PC-9 (cell line): ENCODE results near the gene POU3F3.

Experiments
- EZH2 ChIP-seq: fragments of 200-600 bp; sonication (generic); IDR thresholded peaks from 2 replicates; pipeline ENCODE4 v1.8.0; 2017; ENCODE audit warnings: antibody characterized with exemption, low read depth
- TF ChIP-seq, protein P1 (sequence below): fragments of 200-600 bp; sonication (generic); conservative IDR thresholded peaks from 2 replicates; pipeline ENCODE4 v1.6.1; 2017; ENCODE audit warnings: mixed run types, antibody characterized with exemption, mild to moderate bottlenecking, moderate library complexity

DNA sequence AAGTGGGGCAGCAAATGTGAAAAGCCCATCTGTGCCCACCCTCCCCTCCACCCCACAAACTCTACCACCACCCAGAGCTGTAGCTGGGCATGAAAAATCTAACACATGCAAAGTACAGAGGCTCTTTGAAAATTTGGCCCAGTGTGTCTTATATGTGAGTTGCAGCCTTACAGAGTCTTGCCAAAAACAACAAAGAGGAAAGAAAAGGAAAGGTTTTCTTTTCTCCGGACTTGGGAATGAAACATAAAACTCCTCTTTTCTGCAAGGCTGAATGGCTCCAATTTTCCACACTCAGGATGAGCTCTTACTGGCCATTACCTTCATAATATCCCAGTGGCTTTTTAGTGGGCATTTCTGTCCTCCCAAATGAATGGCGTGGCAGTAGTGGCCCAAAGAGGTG is 27.9 kb upstream of the POU3F3 start:
- no peak for TF ChIP-seq EZH2
- TF ChIP-seq, protein P1, sequence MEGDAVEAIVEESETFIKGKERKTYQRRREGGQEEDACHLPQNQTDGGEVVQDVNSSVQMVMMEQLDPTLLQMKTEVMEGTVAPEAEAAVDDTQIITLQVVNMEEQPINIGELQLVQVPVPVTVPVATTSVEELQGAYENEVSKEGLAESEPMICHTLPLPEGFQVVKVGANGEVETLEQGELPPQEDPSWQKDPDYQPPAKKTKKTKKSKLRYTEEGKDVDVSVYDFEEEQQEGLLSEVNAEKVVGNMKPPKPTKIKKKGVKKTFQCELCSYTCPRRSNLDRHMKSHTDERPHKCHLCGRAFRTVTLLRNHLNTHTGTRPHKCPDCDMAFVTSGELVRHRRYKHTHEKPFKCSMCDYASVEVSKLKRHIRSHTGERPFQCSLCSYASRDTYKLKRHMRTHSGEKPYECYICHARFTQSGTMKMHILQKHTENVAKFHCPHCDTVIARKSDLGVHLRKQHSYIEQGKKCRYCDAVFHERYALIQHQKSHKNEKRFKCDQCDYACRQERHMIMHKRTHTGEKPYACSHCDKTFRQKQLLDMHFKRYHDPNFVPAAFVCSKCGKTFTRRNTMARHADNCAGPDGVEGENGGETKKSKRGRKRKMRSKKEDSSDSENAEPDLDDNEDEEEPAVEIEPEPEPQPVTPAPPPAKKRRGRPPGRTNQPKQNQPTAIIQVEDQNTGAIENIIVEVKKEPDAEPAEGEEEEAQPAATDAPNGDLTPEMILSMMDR: no peak
